Peyer's patch (tissue), 4 donors: Measurements from ENCODE around the gene CSNK2A3.

ENCODE experiments used
- CTCF ChIP-seq, 6 experiments: fragments of 450-650 bp in 4 of 6; fragments of 200-600 bp in 2 of 6; sonication (generic) in 1 of 6; IDR thresholded peaks; one replicate each; pipeline ENCODE4 v1.5.1; 2017 to 2019; ENCODE audit warnings: antibody characterized with exemption in 6 of 6, mild to moderate bottlenecking in 3 of 6, moderate library complexity in 1 of 6
- POLR2A ChIP-seq, 2 donors: fragments of 450-650 bp; IDR thresholded peaks; one replicate each; pipeline ENCODE4 v1.5.1; 2017; ENCODE audit warnings: antibody characterized with exemption in 2 of 2, mild to moderate bottlenecking in 2 of 2, moderate library complexity in 2 of 2

GRCh38 chr11:11382858-11383532 lies 29.9 kb upstream of the CSNK2A3 start:
- no peak for TF ChIP-seq CTCF (IDR thresholded peaks at IDR 0.05)
- TF ChIP-seq POLR2A (IDR thresholded peaks at IDR 0.05), result no peak
